ENCODE results near the gene CASP14. TPM values are rescaled to one million over a fixed set of nuclear protein-coding genes. Genes with fewer than 3 reads are reported as not detected.

The CASP14 gene
- total and polyA plus RNA-seq, 2 experiments from 2014 or later: not detected

- Mint-ChIP-seq H3K27me3 (ENCODE audit: insufficient read depth, low read depth, poor library complexity) (peaks cover 6% of the 10 kb centered on the region), H3K36me3 (ENCODE audit: low read depth) (no peaks in the 10 kb centered on the region), H3K4me1 (no peaks in the 10 kb centered on the region), H3K9me3 (no peaks in the 10 kb centered on the region), H3K4me3 (no peak overlapping the region), H3K27ac (no peak overlapping the region)
- Histone ChIP-seq H3K9me2 (ENCODE audit: insufficient read depth) (no peaks in the 10 kb centered on the region), H3K36me3 (ENCODE audit: insufficient read depth) (no peaks in the 10 kb centered on the region), H3K4me3 (no peak overlapping the region), H2AFZ (no peak overlapping the region), H3K4me2 (no peak overlapping the region), H3K79me2 (replicated peaks; ENCODE audit: insufficient read depth) (no peaks in the 10 kb centered on the region), H3F3A (replicated peaks; ENCODE audit: low read depth) (no peaks in the 10 kb centered on the region), H3K4me1 (ENCODE audit: insufficient read depth) (no peaks in the 10 kb centered on the region), H3K27me3 (ENCODE audit: insufficient read depth) (no peaks in the 10 kb centered on the region), H3K27ac (ENCODE audit: low read depth) (no peak overlapping the region), H4K20me1 (replicated peaks; ENCODE audit: insufficient read depth) (no peaks in the 10 kb centered on the region)
- TF ChIP-seq ZNF114 (CRISPR knock-in tag; IDR thresholded peaks at IDR 0.05) (no peak), JUNB (IDR thresholded peaks at IDR 0.05; ENCODE audit: unreplicated experiment) (no peak), ZNF462 (CRISPR knock-in tag; IDR thresholded peaks at IDR 0.05) (no peak), EZH2phosphoT487 (IDR thresholded peaks at IDR 0.05; ENCODE audit: unreplicated experiment) (no peak), STAT1 (IDR thresholded peaks at IDR 0.05; ENCODE audit: unreplicated experiment) (no peak), ZNF331 (CRISPR knock-in tag; IDR thresholded peaks at IDR 0.05; ENCODE audit: low read depth) (no peak), CTCF (conservative IDR thresholded peaks at IDR 0.05; ENCODE audit: low read depth in 2 of 2) (no peak), NANOG (IDR thresholded peaks at IDR 0.05; ENCODE audit: borderline replicate concordance) (no peak), POLR2AphosphoS5 (IDR thresholded peaks at IDR 0.05; ENCODE audit: low read depth) (no peak), REST (IDR thresholded peaks at IDR 0.05; ENCODE audit: unreplicated experiment) (no peak), CREB1 (CRISPR knock-in tag; IDR thresholded peaks at IDR 0.05; ENCODE audit: low read depth) (no peak), EZH2 (IDR thresholded peaks at IDR 0.05; ENCODE audit: low read depth, unreplicated experiment) (no peak)
- TF ChIP-seq, protein P1, sequence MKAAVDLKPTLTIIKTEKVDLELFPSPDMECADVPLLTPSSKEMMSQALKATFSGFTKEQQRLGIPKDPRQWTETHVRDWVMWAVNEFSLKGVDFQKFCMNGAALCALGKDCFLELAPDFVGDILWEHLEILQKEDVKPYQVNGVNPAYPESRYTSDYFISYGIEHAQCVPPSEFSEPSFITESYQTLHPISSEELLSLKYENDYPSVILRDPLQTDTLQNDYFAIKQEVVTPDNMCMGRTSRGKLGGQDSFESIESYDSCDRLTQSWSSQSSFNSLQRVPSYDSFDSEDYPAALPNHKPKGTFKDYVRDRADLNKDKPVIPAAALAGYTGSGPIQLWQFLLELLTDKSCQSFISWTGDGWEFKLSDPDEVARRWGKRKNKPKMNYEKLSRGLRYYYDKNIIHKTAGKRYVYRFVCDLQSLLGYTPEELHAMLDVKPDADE (IDR thresholded peaks at IDR 0.05): no peak
- DNase-seq (ENCODE audit: low spot score) (no peak), ATAC-seq (no peak)
These were observed 43.7 kb downstream of the CASP14 start for GRCh38 chr19:15093001-15093400.
